HCT116 (cell line): ENCODE results near the gene TYK2. TPM values are rescaled to one million over a fixed set of nuclear protein-coding genes. Genes with fewer than 3 reads are reported as not detected.

Experiments used
- ATAC-seq: fragments of 200-7000 bp; cut with Tn5 transposase; 2 replicates; pipeline ENCODE4 v1.9.1; 2020; ENCODE audit warnings: mild to moderate bottlenecking, moderate library complexity
- BruUV-seq: library from RNA; stranded (reverse); fragments of 400-500 nt; replicated peaks from 2 replicates; lab custom pipeline; 2021; lab: Mats Ljungman, UMichigan
- CTCF ChIA-PET: fragments of 300-600 bp; sonication (Branson Sonifier 250); formaldehyde crosslinking; loops from one replicate; lab custom pipeline; 2021; ENCODE audit warnings: antibody characterized with exemption; lab: Charles Lee
- POLR2A ChIA-PET: fragments of 300-600, 350-600 bp; sonication (Branson Sonifier 250); formaldehyde crosslinking; loops from one replicate; lab custom pipeline; 2021; ENCODE audit warnings: antibody characterized with exemption; lab: Charles Lee
- RAD21 ChIA-PET, 2 experiments: fragments of 300-600 bp; sonication (Branson Sonifier 250); formaldehyde crosslinking; loops; one replicate each; lab custom pipeline; 2023; ENCODE audit warnings: low total read pairs in 2 of 2; ENCODE audit not compliant: uncharacterized antibody in 2 of 2, unreplicated experiment in 2 of 2, low non-redundant PET in 1 of 2; lab: Charles Lee
- DNase-seq: peaks from one replicate; pipeline ENCODE4 v3.0.0-alpha.2; 2010; ENCODE audit warnings: low read depth, low spot score
- H2AFZ ChIP-seq: fragments of 200-600 bp; shearing (Covaris generic), sonication (generic); 2 replicates; pipeline ENCODE4 v1.6.1; 2017; ENCODE audit warnings: low read depth, mixed run types, mixed read lengths, antibody characterized with exemption, low read length; ENCODE audit not compliant: poor library complexity, severe bottlenecking
- H3K27ac ChIP-seq: 2 replicates; pipeline ENCODE4 v1.5.1; 2012; ENCODE audit warnings: low read depth, low read length
- H3K27me3 ChIP-seq: fragments of 200-600 bp; sonication (generic); 2 replicates; pipeline ENCODE4 v1.6.1; 2016; ENCODE audit warnings: mixed run types, low read length, mixed read lengths; ENCODE audit not compliant: insufficient read depth
- H3K36me3 ChIP-seq, 2 experiments: fragments of 200-500 bp in 1 of 2; fragments of 200-600 bp in 1 of 2; sonication (Bioruptor generic) in 1 of 2; sonication (generic) in 1 of 2; 2 replicates each; pipeline versions ENCODE4 v1.5.1 to v1.6.1; 2014 to 2016; ENCODE audit warnings: low read length in 2 of 2, inconsistent platforms in 1 of 2, mixed read lengths in 1 of 2, mixed run types in 1 of 2; ENCODE audit not compliant: insufficient read depth in 2 of 2, control insufficient read depth in 1 of 2
- H3K4me1 ChIP-seq, 2 experiments: fragments of 200-600 bp in 1 of 2; sonication (generic) in 1 of 2; 2 replicates each; pipeline versions ENCODE4 v1.5.1 to v1.6.1; 2012 to 2017; ENCODE audit warnings: low read length in 2 of 2, inconsistent platforms in 1 of 2, mild to moderate bottlenecking in 1 of 2, mixed read lengths in 1 of 2, mixed run types in 1 of 2, moderate library complexity in 1 of 2; ENCODE audit not compliant: insufficient read depth in 2 of 2, control insufficient read depth in 1 of 2
- H3K4me2 ChIP-seq: fragments of 200-600 bp; sonication (generic); 2 replicates; pipeline ENCODE4 v1.6.1; 2017; ENCODE audit warnings: mixed run types, low read length, mixed read lengths
- H3K4me3 ChIP-seq, 2 experiments: fragments of 200-600 bp in 1 of 2; sonication (generic) in 1 of 2; replicated peaks in 1 of 2; 2 replicates each; pipeline ENCODE4 v1.5.1; 2011 to 2016; ENCODE audit warnings: low read length in 2 of 2, control low read depth in 1 of 2, low read depth in 1 of 2, mild to moderate bottlenecking in 1 of 2, mixed read lengths in 1 of 2, mixed run types in 1 of 2
- H3K79me2 ChIP-seq: fragments of 200-600 bp; sonication (generic); 2 replicates; pipeline ENCODE4 v1.6.1; 2017; ENCODE audit warnings: mild to moderate bottlenecking, mixed run types, low read length, moderate library complexity, mixed read lengths; ENCODE audit not compliant: insufficient read depth
- H3K9ac ChIP-seq: fragments of 200-600 bp; sonication (generic); 2 replicates; pipeline ENCODE4 v1.6.1; 2016; ENCODE audit warnings: low read length, mixed read lengths
- H3K9me2 ChIP-seq: fragments of 200-600 bp; sonication (generic), shearing (Covaris generic); 2 replicates; pipeline ENCODE4 v1.6.1; 2017; ENCODE audit warnings: mixed run types, mild to moderate bottlenecking, moderate library complexity; ENCODE audit not compliant: insufficient read depth
- H3K9me3 ChIP-seq, 2 experiments: fragments of 200-500 bp in 1 of 2; fragments of 200-600 bp in 1 of 2; sonication (Bioruptor generic) in 1 of 2; sonication (generic) in 1 of 2; 2 replicates each; pipeline ENCODE4 v1.6.1; 2014 to 2017; ENCODE audit warnings: low read length in 2 of 2, mixed read lengths in 2 of 2, inconsistent platforms in 1 of 2, low read depth in 1 of 2, mild to moderate bottlenecking in 1 of 2, mixed run types in 1 of 2, moderate library complexity in 1 of 2; ENCODE audit not compliant: control insufficient read depth in 1 of 2, insufficient read depth in 1 of 2
- H4K20me1 ChIP-seq: fragments of 200-600 bp; sonication (generic), shearing (Covaris generic); 2 replicates; pipeline ENCODE4 v1.6.1; 2017; ENCODE audit warnings: mixed run types, mild to moderate bottlenecking, moderate library complexity; ENCODE audit not compliant: insufficient read depth
- ELF1 ChIP-seq: IDR thresholded peaks from 2 replicates; pipeline ENCODE4 v1.6.1; 2012; ENCODE audit warnings: low read depth, borderline replicate concordance
- EZH2 ChIP-seq: fragments of 200-600 bp; sonication (generic); IDR thresholded peaks from 2 replicates; pipeline ENCODE4 v1.6.1; 2017; ENCODE audit warnings: antibody characterized with exemption, mixed run types
- POLR2A ChIP-seq: IDR thresholded peaks from 2 replicates; pipeline ENCODE4 v1.7.0; 2011; ENCODE audit warnings: borderline replicate concordance; ENCODE audit not compliant: insufficient read depth, insufficient read length; ENCODE audit errors: extremely low read depth
- REST ChIP-seq: IDR thresholded peaks from 2 replicates; pipeline ENCODE4 v1.6.1; 2012; ENCODE audit warnings: low read depth
- YY1 ChIP-seq: IDR thresholded peaks from 2 replicates; pipeline ENCODE4 v1.6.1; 2011; ENCODE audit warnings: low read length, low read depth, moderate library complexity, mild to moderate bottlenecking; ENCODE audit not compliant: insufficient replicate concordance; ENCODE audit errors: extremely low read depth
- ZFX ChIP-seq: fragments of 450-650 bp; IDR thresholded peaks from 2 replicates; pipeline ENCODE4 v1.6.1; 2017
- ZNF274 ChIP-seq: fragments of 200-500 bp; sonication (Bioruptor generic); IDR thresholded peaks from 2 replicates; pipeline ENCODE4 v1.6.1; 2014; ENCODE audit warnings: mild to moderate bottlenecking, low read depth, low read length, inconsistent platforms
- intact Hi-C: fragments of 100-400 bp; cut with micrococcal nuclease; formaldehyde crosslinking; loops from 2 replicates; pipeline ENCODE4 v1.10.0; 2022
- total RNA-seq: library from RNA; stranded (reverse); gene quantifications from one replicate; pipeline ENCODE4 v1.2.1, GENCODE V29; 2021; ENCODE audit not compliant: unreplicated experiment

The TYK2 gene
- total RNA-seq, 1 experiment from 2014 or later, result 110 TPM

- no peak for TF ChIP-seq ELF1
- TF ChIP-seq ZNF274, result no peak
- no peak for TF ChIP-seq EZH2
- TF ChIP-seq POLR2A, result no peak
- TF ChIP-seq ZFX, result no peak
- TF ChIP-seq YY1, result no peak
- no peak for TF ChIP-seq REST
- Histone ChIP-seq H3K9me2 (no peaks in the 10 kb centered on the region), H3K4me2 (no peak overlapping the region), H2AFZ (no peak overlapping the region), H3K4me1 (peaks cover 0 to 6% of the 10 kb centered on the region in 2 experiments; a peak in 2 of 4 replicates), H3K27me3 (no peaks in the 10 kb centered on the region), H3K79me2 (no peaks in the 10 kb centered on the region), H3K27ac (no peak overlapping the region), H3K36me3 (no peaks in the 10 kb centered on the region), H3K9me3 (no peaks in the 10 kb centered on the region), H3K9ac (no peak overlapping the region), H4K20me1 (no peaks in the 10 kb centered on the region), H3K4me3 (no peak overlapping the region)
- BruUV-seq, result no TSS peak
- CTCF ChIA-PET, result no interaction called here
- RAD21 ChIA-PET, result no interaction called here
- ATAC-seq (no peak), DNase-seq (no peak)
- POLR2A ChIA-PET, result no interaction called here
- intact Hi-C loops, result no loop called here
Measured at GRCh38 chr19:10306327-10306726, 74.0 kb downstream of the TYK2 start.
